ENCODE results near the gene SPC25.
"Not testable (repeated sequence)": the region's sequence is repeated elsewhere in the genome, so short reads cannot be mapped to it uniquely, and the experiment has no call there.

The SPC25 gene

DNA sequence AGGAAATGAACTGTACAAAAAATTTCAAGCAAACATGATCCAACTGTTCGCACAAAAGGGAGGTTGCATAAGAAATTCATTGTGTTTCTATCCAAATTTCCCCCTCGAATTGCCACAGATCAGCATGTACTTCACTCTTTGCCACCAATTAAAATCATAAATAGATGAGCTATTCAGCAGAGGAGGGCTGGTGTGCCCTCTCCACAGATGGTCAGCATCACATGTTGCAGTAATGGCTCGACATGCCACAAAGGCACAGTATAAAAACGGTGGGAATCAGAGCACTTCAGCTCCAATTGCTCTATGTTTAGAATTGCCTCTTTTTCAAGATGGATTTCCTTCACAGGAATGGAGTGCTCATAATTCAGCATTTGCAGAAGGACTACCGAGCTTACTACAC, 10.8 kb upstream of the SPC25 start, which contains the start of gene G6PC2:
G6PC2 (plus strand) TSS at position 289 of the 400 bp plus-strand sequence; CDS start at position 330, 41 bp downstream.
- peak; percentile 85 for DNase-seq

DNA sequence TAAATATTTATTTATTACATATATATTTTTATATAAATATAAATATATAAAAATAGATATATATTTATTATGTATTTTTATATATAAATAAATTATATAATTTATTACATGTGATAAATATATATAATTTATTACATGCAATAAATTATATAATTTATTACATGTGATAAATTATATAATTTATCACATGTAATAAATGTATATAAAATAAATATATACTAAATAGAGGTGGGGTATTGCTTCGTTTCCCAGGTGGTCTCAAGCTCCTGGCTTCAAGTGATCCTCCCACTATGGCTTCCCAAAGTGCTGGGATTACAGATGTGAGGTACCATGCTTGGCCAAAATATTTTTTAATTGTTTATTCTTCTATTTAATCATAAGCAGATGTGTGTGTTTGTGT, 7.2 kb upstream of the SPC25 start:
- no peak for DNase-seq

DNA sequence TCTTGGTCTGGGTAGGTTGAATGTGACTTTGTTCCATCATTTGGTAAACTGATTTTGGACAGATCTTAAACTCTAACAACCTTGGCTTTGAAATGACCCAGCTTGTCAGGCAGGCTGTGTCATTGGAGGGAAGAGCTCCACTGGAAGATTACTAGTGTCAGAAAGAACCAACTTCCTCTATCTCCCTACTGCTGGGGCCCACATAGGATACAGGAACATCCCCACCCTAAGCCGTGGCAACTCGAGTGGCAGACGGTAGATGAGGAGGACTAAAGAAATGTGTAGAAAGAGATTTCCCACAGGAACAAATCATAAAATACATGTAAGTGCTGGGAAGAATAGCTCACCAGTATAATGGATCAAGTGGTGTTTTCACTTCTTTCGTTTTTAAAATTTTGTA, 6.6 kb upstream of the SPC25 start:
- no peak for DNase-seq

DNA sequence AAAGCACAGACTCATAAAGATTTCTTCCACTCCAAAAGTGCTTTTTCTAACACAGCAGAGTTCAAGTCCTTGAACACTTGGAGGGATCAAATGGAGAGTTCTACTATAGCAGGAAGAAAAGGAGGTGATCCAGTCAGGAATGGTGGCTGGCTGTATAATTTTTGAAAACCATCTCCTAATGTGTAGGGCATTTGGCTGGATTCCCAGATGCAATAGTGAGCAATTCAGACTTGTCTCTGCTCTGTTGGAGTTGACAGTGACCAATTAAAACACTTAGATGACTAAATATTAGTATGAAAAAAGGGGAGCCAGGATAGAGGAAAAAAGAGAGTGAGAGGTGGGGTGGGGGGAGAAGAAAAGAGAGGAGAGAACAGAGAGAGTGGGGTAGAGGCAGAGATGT, 5.5 kb upstream of the SPC25 start:
- peak; percentile 85 for DNase-seq

DNA sequence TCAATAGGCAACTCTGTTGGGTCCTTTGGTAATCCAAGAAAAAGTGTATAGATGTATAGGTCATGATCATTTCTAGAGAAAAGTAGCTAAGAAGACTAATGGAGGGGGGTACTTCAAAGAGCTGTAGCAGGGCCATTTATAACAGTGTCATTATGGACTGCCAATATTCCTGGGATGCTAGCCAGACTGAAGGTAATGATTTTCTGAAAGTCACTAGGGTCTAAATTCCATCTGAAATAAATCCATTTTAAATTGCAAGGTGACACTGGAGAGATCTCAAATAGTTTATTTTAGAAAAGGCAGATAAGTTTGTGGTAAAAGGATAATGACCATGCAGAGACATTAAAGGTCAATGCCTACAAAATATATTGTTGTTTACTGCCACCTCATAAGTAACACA, 4.5 kb upstream of the SPC25 start:
- no peak for DNase-seq

DNA sequence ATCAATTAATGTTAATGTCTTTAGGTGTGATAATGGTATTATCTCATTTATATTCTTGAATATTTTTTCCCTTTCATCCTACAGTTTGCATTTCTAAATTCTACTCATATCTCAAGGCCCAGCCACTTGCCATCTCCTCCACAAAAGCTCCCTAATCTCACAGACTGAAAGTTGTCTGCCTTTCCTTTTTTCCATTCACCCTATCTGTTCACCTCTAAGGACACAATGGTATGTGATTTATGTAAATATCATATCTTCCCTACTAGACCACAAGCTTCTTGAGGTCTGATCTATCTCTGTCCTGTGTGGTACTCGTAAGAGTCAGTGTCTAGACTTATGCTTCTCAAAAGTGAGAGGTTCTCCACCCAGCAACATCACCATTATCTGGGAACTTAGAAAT, 3.9 kb upstream of the SPC25 start:
- DNase-seq: no peak

DNA sequence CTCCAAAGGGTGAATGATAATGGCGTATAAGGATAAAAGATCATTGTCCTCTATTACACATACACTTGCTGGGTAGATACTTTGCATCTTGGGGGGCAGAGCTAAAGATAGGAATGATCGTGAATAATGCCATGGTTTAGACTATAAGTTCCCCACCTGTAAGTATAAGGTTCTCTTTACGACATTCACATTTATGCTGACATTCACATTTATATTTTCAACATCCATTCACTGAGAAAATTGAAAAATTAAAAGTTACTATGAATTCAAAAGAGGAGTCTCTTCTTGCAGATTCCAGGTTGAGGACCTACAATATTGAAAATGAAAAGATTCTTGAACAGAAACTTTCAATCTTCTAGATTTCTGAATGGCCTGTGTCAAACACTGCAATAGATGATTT, 2.1 kb upstream of the SPC25 start:
- DNase-seq: no peak

DNA sequence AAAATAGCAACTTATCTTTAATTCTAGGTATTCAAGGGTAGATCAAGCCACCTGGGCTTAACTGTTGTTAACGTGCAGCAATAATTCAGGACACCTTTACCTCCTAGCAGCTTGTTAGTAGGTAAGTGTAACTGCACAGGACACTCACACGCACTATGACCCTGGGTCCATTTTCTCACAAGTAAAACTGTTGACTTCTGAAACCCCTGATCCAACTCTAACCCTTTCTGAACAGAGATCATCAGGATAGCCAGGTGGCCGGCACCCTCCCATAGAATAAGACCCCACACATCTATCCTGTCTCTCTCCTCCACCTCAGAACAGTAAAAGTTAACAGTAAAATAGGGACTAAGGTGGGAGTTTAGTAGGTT, 610 bp downstream of the SPC25 start:
- peak; percentile 9 for DNase-seq

DNA sequence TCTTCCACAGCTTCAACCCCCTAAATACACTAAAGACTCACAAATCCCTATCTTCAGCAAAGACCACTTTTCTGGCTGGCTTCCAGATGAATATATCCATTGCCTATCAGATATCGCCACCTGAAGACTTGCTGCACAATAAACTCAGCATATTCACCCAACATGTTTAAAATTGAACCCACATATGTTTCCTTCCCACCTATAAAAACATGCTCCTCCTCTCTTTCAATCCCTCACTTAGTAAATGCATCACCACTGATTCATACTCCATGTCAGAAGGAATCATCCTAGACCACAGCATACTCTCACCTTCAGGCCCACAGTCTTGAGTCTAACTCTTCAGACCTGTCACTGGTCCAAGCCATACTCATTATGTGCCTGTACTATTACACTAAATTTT, 5.3 kb downstream of the SPC25 start:
- no peak for DNase-seq

DNA sequence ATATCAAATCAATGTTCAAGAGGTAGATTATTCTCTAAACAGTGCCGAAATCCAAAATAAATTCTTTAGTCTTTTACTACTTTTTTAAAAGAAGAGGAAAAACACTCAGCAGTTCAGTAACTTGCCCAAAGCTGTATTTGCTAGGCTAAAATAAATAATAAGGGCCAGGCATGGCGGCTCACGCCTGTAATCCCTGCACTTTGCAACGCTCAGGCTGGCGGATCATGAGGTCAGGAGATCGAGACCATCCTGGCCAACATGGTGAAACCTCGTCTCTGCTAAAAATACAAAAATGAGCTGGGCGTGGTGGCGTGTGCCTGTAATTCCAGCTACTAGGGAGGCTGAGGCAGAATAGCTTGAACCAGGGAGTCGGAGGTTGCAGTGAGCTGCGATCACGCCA, 8.1 kb downstream of the SPC25 start:
- not testable (repeated sequence) for DNase-seq

DNA sequence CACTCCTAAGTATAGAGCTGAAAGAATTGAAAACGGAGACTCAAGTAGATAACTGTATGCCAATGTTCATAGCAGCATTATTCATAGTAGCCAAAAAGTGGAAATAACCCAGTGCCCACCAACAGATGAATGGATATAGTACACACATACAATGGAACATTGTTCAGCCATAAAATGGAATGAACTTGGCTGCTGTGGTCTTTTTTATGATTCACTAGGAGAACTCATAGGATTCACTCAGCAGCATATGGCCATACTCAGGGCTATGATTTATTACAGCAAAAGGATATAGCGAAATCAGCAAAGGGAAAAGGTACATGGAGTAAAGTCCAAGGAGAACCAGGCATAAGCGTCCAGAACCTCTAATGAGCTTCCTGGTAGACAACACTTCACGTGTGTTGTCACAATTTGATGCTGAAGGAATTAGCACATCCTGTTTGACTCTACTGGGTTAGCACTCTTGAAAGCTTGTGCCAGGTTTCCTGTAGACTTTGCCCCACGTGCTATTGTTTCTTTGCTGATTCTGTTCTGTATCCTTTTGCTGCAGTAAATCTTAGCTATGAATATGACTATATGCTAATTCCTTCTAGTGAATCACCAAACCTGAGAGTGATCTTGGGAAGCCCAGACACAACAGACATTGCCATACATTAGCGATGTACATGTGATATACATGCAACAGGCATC, 15.7 kb downstream of the SPC25 start:
- no peak for DNase-seq

DNA sequence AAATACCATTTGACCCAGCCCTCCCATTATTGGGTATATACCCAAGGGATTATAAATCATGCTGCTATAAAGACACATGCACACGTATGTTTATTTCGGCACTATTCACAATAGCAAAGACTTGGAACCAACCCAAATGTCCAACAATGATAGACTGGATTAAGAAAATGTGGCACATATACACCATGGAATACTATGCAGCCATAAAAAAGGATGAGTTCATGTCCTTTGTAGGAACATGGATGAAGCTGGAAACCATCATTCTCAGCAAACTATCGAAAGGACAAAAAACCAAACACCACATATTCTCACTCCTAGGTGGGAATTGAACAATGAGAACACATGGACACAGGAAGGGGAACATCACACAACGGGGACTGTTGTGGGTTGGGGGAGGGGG, 19.4 kb downstream of the SPC25 start:
- not testable (repeated sequence) for DNase-seq

DNA sequence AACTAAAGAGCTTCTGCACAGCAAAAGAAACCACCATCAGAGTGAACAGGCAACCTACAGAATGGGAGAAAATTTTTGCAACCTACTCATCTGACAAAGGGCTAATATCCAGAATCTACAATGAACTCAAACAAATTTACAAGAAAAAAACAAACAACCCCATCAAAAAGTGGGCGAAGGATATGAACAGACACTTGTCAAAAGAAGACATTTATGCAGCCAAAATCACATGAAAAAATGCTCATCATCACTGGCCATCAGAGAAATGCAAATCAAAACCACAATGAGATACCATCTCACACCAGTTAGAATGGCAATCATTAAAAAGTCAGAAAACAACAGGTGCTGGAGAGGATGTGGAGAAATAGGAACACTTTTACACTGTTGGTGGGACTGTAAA, 19.9 kb downstream of the SPC25 start:
- not testable (repeated sequence) for DNase-seq

DNA sequence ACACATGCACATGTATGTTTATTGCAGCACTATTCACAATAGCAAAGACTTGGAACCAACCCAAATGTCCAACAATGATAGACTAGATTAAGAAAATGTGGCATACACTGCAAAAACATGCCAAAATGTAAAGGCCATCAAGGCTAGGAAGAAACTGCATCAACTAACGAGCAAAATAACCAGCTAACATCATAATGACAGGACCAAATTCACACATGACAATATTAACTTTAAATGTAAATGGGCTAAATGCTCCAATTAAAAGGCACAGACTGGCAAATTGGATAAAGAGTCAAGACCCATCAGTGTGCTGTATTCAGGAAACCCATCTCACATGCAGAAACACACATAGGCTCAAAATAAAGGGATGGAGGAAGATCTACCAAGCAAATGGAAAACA, 23.1 kb downstream of the SPC25 start:
- not testable (repeated sequence) for DNase-seq

DNA sequence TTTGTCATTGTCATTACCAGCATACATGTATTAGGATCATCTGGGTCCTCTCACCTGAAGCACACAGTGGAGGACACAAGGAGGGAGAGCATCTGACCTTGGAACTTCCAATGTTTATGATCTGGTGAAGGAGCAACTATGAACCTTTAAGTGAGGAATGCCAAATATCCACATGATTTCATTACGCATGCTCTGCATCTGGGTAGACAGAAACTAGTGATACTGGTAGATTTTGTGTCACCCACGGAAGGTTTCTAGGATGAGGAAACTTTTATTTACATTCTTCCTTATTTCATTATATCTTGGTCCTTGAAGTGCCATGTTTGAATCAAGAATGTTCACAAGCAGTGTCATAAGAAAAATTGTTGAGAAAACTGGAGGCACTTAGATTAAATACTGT, 32.1 kb downstream of the SPC25 start:
- DNase-seq: no peak

DNA sequence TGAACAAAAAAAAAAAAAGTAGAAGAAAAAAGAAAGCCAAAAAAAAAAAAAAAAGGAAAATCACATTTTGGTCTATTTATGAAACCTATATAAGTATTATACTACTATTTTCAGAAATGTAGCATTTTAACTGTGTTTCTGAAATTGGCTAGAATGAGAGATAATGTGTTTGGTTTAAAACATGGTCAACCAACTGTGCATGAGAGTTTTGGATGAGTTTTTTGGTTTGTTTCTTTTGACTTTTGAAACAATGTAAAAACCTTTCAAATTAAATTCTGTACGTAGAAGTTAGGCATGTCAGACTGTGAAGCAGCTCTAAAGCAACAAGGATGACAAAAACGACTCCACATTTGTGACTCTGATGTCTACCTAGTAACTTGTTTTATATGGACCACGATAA, 34.6 kb downstream of the SPC25 start:
- DNase-seq: no peak

DNA sequence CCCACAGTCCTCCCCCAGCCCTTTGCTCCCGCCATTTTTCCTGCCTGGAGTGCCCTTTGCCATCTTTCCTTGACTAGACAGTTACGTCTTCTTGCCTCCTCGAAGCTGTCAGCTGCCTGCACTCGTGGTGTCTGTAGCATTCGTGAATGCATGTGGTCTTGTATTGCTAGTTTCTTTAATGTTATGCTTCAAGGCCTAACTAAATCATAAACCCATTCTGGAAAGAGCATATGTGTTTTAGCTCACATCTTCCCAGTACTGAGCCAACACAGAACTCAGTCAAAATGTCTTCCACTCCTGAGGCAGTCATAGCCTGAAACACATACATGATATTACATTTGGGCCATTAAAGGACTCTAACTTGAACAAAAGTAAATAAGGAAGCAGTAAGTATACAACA, 35.6 kb downstream of the SPC25 start:
- DNase-seq: no peak

DNA sequence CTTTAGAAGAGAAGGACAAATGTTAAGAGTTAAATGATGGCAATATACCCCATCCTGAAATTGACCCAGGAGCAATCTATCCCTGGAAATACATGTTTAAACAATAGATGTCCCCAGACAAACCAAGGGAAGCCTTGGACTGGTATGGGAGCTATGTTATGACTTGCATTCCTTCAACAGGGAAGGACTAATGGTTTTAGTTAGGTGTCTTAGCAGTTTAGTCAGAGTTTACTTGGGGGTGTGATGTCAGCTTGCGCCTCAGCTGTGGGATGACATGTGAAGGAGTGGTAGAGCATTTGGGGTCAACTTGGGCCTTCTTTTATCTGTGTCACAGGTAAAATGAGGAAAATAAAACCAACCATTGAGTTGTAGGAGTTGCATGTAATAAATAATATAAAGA, 36.8 kb downstream of the SPC25 start:
- DNase-seq: no peak

DNA sequence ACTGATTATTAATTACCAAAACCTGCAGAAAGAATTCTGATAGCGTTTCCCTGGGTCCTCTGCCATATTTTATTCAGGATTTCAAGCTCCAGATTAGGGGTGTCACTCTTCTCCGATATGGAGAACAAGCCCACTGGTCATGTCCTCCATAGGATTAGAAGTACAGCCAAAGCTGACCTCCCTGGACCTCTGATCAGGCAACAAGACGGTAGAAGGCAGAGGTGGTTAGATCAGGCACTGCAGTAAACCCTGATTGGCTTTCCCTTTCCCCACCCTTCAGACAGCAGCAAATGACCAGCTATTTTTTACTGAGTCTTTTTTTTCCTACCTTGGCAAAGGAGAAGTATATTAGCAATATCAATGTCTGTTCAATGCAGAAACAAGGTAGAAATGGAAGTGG, 37.7 kb downstream of the SPC25 start:
- DNase-seq: peak; percentile 11

DNA sequence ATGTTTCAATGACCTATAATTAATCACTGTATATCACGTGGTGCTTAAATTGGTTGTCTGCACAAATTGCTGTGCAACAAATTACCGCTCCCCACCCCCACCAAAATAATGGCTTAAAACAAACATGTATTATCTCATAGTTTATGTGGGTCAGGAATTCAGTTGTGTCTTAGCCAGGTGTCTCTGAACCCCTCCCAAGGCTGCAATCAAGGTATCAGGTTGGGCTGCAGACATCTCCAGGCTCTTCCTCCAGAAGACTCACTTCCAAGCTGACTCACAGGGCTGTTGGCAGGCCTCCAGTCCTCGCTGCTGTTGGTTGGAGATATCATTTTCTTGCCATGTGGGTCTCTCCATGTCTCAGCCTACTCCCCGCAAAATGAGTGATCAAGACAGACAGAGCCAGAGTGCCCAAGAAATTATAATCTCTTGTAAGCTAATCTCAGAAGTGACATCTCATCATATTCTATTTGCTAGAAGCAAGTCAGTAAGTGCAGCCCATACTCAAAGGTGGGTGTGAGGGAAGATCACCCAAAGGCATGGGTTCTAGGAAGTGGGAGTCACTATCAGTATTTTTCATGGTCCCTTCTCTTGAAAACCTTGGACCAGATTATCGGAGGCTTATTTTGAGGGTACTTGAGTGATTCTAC, 38.4 kb downstream of the SPC25 start:
- peak; percentile 96 for DNase-seq

DNA sequence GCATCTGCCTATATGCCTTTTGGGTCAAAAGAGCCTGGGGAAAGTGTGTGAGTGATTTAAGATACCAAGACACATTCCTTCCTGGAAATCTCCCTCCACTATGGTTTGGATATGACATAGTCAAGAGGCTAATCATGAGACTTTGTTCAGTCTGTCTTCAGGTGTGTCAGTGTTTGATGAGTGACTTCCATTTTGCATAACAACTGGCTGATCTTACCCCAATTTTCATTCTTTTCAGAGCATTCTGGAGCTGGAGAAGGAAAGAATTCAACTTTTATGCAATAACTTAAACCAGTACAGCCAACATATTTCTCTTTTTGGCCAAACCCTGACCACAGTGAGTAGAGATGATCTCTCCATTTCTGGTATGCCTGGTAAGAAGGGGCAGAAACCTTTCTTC, 39.4 kb downstream of the SPC25 start:
- peak; percentile 17 for DNase-seq

DNA sequence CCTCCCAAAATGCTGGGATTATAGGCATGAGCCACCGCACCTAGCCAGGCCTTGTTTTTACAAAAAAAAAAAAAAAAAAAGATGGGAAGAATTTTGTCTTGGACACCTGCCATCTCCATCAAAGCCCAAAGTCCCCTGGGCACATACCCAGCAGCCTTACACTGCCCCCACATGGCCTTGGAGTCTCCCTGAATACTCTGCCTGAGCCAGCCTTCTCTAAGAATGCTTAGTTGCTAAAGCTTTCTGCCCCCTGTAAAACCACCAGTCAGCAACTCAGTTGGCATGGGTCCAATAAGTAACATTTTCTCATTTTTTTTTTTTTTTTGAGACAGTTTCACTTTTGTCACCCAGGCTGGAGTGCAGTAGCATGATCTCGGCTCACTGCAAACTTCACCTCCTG, 40.6 kb downstream of the SPC25 start:
- peak; percentile 71 for DNase-seq

DNA sequence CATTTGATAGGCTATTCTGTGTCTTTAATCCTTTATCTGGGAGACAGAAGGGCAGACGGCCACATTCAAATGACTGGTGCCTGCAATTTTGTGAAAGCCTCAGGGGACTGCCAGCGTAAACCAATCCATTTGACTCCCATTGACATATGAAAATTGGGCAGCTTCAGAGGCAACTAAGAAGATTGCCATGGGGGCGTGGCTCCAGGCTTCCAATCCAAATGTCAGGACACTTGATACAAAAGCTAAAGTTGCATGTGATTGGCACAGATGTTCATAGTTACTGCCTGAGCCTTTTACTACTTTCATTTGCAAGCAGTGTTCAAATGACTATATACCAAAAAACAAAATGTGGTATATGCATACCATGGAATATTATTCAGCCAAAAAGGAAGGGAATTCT, 42.0 kb downstream of the SPC25 start:
- DNase-seq: peak; percentile 95

DNA sequence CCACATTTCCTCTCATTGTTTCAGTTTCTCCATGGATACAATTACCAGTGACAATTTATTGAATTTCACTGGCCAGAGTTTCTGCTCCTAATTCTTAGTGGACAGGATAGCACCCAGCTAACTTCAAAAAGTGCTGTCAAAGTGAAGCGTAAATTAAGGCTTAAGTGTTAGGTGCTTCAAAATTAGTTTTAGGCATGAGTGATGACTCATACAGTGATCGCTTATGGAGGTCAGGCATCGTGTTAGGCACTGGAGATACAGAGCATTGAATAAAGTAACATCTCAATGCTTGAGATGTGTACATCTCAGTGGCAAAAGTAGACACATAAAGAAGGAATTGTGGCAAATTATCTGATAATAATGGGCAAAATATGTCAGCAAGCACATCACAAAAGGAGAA, 47.0 kb downstream of the SPC25 start:
- DNase-seq: no peak

DNA sequence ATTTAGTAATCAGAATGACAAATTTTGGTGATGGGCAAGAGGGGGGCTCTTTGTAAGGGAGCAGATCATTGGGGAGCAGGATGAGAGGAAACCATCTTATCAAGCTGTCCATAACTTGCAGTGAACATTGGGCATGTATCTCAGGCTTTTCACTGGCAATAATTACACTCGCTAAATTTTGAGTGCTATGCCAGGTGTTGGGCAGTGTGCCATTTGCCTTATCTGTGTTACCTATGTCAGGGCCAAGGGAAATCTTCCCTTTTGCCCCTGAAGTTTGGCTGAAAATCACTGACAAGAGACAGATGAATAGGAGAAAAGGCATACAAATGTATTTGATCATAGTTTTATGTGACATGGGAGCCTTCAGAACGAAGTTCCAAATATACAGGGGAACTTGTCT, 48.8 kb downstream of the SPC25 start:
- peak; percentile 60 for DNase-seq
